ENCODE results near the gene MAX.

- no peak for TF ChIP-seq CTCF (IDR thresholded peaks at IDR 0.05)
- no peak for TF ChIP-seq POLR2A (IDR thresholded peaks at IDR 0.05)
- TF ChIP-seq POLR2AphosphoS5 (IDR thresholded peaks at IDR 0.05): no peak
These were observed 1.3 kb downstream of the MAX start for GRCh38 chr14:65100922-65101541.
